H1 (cell line): ENCODE measurements around the gene TRIOBP. TPM values are rescaled to one million over a fixed set of nuclear protein-coding genes. Genes with fewer than 3 reads are reported as not detected.

ENCODE experiments used
- EGR1 ChIP-seq: IDR thresholded peaks from 2 replicates; pipeline ENCODE4 v1.6.1; 2011; ENCODE audit warnings: low read depth, low read length, borderline replicate concordance
- GTF2F1 ChIP-seq: IDR thresholded peaks from 2 replicates; pipeline ENCODE4 v1.6.1; 2012; ENCODE audit warnings: low read depth, low read length, improper control_type of control experiment, borderline replicate concordance
- JUND ChIP-seq: IDR thresholded peaks from 2 replicates; pipeline ENCODE4 v1.6.1; 2011; ENCODE audit warnings: mild to moderate bottlenecking, improper control_type of control experiment, low read length
- NRF1 ChIP-seq: IDR thresholded peaks from 2 replicates; pipeline ENCODE4 v1.6.1; 2011; ENCODE audit warnings: mild to moderate bottlenecking, low read depth, low read length, improper control_type of control experiment
- SIX5 ChIP-seq: IDR thresholded peaks from 2 replicates; pipeline ENCODE4 v1.6.1; 2011; ENCODE audit warnings: mild to moderate bottlenecking, low read depth, low read length
- polyA plus RNA-seq, 7 experiments: library from polyadenylated mRNA; depleted of rRNA in 3 of 7; stranded (reverse) in 5 of 7; unstranded in 2 of 7; fragments of >200 nt in 5 of 7; fragments of 200-250 nt in 2 of 7; gene quantifications; 1 replicate in 5 of 7; 2 replicates in 1 of 7; 4 replicates in 1 of 7; pipeline versions ENCODE4 v1.2.1 to v1.2.3, GENCODE V29; 2011 to 2013; ENCODE audit warnings: missing spikeins in 2 of 7, mixed read lengths in 2 of 7
- total RNA-seq: library from RNA; stranded (reverse); fragmentation: NEBNext Ultra II Directional; extraction: Animal tissue kit (Norgen Biotek cat#: 25700); gene quantifications from 2 replicates; pipeline ENCODE4 v1.2.1, GENCODE V29; 2021

Gene TRIOBP
- total and polyA plus RNA-seq, 2 of the 8 experiments (the other 6 are each of a cell fraction or from before 2014, with no cell fraction given): 18.2 to 27.3 TPM

GRCh38 chr22:37749831-37750595, 53.2 kb downstream of the TRIOBP start (continued):
- TF ChIP-seq JUND: no peak
- no peak for TF ChIP-seq EGR1
- no peak for TF ChIP-seq GTF2F1
- TF ChIP-seq SIX5: no peak
- TF ChIP-seq NRF1: no peak
